Gastroesophageal sphincter (tissue), 4 donors: Measurements from ENCODE around the gene CDH13. TPM values are rescaled to one million over a fixed set of nuclear protein-coding genes. Genes with fewer than 3 reads are reported as not detected.

ENCODE experiments used
- ATAC-seq: fragments of 150-250 bp; one replicate; pipeline ENCODE4 v1.9.1; 2016; ENCODE audit warnings: mild to moderate bottlenecking, moderate library complexity
- H3K27ac ChIP-seq, 4 donors: fragments of 200-600 bp; sonication (generic) in 3 of 4; 1 replicate in 3 of 4; 2 replicates in 1 of 4; pipeline ENCODE4 v1.5.1; 2016 to 2019
- H3K27me3 ChIP-seq: fragments of 200-600 bp; sonication (generic); one replicate; pipeline ENCODE4 v1.5.1; 2019
- H3K36me3 ChIP-seq, 2 donors: fragments of 200-600 bp; sonication (generic); one replicate each; pipeline ENCODE4 v1.5.1; 2019; ENCODE audit warnings: control low read depth in 1 of 2
- H3K4me1 ChIP-seq, 3 donors: fragments of 200-600 bp; sonication (generic); 1 replicate in 2 of 3; 2 replicates in 1 of 3; pipeline ENCODE4 v1.5.1; 2016 to 2019; ENCODE audit warnings: control low read depth in 2 of 3
- H3K4me3 ChIP-seq, 2 donors: fragments of 200-600 bp; sonication (generic); one replicate each; pipeline ENCODE4 v1.5.1; 2019; ENCODE audit warnings: mild to moderate bottlenecking in 1 of 2, moderate library complexity in 1 of 2
- H3K9me3 ChIP-seq, 3 donors: fragments of 200-600 bp; sonication (generic); one replicate each; pipeline ENCODE4 v1.5.1; 2017 to 2019; ENCODE audit warnings: control low read depth in 2 of 3
- EP300 ChIP-seq: sonication (generic); formaldehyde crosslinking; IDR thresholded peaks from one replicate; pipeline ENCODE4 v1.6.1; 2017; ENCODE audit warnings: antibody characterized with exemption, mild to moderate bottlenecking
- POLR2A ChIP-seq, 2 donors: fragments of 450-650 bp; IDR thresholded peaks; one replicate each; pipeline ENCODE4 v1.6.1; 2017; ENCODE audit warnings: antibody characterized with exemption in 2 of 2, mild to moderate bottlenecking in 2 of 2, moderate library complexity in 1 of 2
- POLR2AphosphoS5 ChIP-seq: sonication (generic); formaldehyde crosslinking; IDR thresholded peaks from one replicate; pipeline ENCODE4 v1.6.1; 2017; ENCODE audit warnings: antibody characterized with exemption
- WGBS, 2 donors: methylation state at CpG; one replicate each; pipeline ENCODE4 v1.1.5; 2018; ENCODE audit warnings: low coverage in 1 of 2; 5-methylcytosine and 5-hydroxymethylcytosine counted together
- total RNA-seq, 4 donors: library from RNA; depleted of rRNA; stranded (reverse); fragments of >200 nt; gene quantifications; one replicate each; pipeline ENCODE4 v1.1.0, GENCODE V29; 2016
- TF ChIP-seq, protein P1 (sequence below), 4 experiments: fragments of 200-600 bp in 2 of 4; fragments of 450-650 bp in 2 of 4; sonication (generic) in 1 of 4; IDR thresholded peaks; one replicate each; pipeline ENCODE4 v1.5.1; 2017 to 2019; ENCODE audit warnings: antibody characterized with exemption in 4 of 4, mild to moderate bottlenecking in 2 of 4, moderate library complexity in 2 of 4

CDH13 gene
- total RNA-seq, 4 donors from 2014 or later, result 4.2 to 22.3 (median 11.4) TPM

DNA sequence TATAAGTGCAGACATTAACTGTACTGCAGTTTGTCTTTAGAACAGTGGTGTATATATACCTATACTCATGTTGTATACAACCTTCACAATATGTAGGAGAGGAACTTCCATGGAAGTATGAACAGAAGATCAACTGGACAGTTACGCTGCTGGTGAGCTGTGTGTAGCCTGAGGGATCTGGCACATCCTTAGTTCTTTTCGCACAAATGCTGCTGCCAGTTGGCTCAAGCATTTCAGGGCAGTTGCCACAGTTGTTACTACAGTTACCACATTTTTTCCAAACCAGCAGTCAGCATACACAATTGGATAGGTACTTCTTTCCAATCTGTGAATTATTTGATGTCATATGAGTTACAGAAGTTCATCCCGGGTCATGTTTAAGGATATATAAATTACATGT lies 641.4 kb downstream of the CDH13 start:
- peaks cover 9% of the 10 kb centered on the region for H3K27me3 ChIP-seq
- H3K4me1 ChIP-seq, result no peaks in the 10 kb centered on the region
- no peak for ATAC-seq
- H3K4me3 ChIP-seq, result no peak overlapping the region
- H3K27ac ChIP-seq, result no peak overlapping the region
- TF ChIP-seq POLR2AphosphoS5, result no peak
- TF ChIP-seq EP300, result no peak
- no peak for TF ChIP-seq POLR2A (IDR thresholded peaks at IDR 0.05)
- TF ChIP-seq, protein P1, sequence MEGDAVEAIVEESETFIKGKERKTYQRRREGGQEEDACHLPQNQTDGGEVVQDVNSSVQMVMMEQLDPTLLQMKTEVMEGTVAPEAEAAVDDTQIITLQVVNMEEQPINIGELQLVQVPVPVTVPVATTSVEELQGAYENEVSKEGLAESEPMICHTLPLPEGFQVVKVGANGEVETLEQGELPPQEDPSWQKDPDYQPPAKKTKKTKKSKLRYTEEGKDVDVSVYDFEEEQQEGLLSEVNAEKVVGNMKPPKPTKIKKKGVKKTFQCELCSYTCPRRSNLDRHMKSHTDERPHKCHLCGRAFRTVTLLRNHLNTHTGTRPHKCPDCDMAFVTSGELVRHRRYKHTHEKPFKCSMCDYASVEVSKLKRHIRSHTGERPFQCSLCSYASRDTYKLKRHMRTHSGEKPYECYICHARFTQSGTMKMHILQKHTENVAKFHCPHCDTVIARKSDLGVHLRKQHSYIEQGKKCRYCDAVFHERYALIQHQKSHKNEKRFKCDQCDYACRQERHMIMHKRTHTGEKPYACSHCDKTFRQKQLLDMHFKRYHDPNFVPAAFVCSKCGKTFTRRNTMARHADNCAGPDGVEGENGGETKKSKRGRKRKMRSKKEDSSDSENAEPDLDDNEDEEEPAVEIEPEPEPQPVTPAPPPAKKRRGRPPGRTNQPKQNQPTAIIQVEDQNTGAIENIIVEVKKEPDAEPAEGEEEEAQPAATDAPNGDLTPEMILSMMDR (IDR thresholded peaks at IDR 0.05), result no peak
- 73 to 85% methylated on average over 3 of the region's 3 CpGs for WGBS, 2 donors
- no peaks in the 10 kb centered on the region for H3K9me3 ChIP-seq
- no peaks in the 10 kb centered on the region for H3K36me3 ChIP-seq

DNA sequence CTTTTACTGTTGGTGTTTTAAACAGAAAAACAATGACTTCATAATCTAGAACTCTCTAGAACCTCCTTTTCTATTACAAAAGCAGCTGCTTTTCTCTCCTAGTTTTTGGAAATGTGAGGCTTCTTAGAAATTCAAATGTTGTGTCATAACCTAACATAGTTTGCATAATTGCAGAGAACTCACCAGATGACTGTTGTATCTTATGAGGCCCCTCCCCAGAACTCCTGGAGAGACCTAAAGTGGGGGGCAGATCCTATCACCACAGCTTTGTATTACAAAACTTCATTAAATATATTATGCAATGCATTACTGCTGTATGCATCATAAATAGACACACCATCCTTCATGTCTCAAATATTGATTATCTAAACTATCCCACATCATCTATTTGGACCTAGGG lies 642.3 kb downstream of the CDH13 start:
- no peaks in the 10 kb centered on the region for H3K9me3 ChIP-seq

DNA sequence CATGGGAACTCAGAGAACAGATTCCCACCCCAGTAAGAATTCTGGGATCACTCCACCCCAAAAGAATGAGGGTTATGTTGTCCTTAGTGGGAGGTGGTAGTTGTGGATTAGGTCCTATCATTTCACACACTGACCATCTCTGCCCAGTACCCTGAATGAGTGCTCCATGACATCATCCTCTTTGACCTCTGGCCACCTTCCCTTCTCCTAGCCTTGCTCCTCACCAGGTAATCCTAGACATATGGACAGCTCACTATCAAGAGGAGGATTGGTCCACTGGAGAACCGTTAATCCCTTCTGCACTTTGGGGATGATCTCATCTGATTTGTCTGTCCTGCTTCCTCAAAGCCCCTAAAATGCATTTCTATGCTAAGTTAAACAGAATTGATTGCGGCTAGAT lies 642.8 kb downstream of the CDH13 start:
- ATAC-seq, result no peak
- Histone ChIP-seq H3K27me3 (peaks cover 9% of the 10 kb centered on the region), H3K9me3 (no peaks in the 10 kb centered on the region), H3K4me3 (no peak overlapping the region), H3K36me3 (no peaks in the 10 kb centered on the region), H3K27ac (no peak overlapping the region), H3K4me1 (no peaks in the 10 kb centered on the region)
- TF ChIP-seq POLR2A (IDR thresholded peaks at IDR 0.05), result no peak
- TF ChIP-seq, protein P1 (IDR thresholded peaks at IDR 0.05), result no peak
- no peak for TF ChIP-seq EP300
- TF ChIP-seq POLR2AphosphoS5, result no peak
- WGBS, 2 donors, result 55 to 69% methylated on average over 2 of the region's 2 CpGs

More for the DNA sequence above, 642.3 kb downstream of the CDH13 start:
- no peak for ATAC-seq
- TF ChIP-seq POLR2A (IDR thresholded peaks at IDR 0.05), result no peak
- TF ChIP-seq, protein P1 (IDR thresholded peaks at IDR 0.05), result no peak
- TF ChIP-seq POLR2AphosphoS5, result no peak
- TF ChIP-seq EP300, result no peak
- H3K27ac ChIP-seq, result no peak overlapping the region
- H3K27me3 ChIP-seq, result peaks cover 9% of the 10 kb centered on the region
- H3K36me3 ChIP-seq, result no peaks in the 10 kb centered on the region
- H3K4me1 ChIP-seq, result no peaks in the 10 kb centered on the region
- H3K4me3 ChIP-seq, result no peak overlapping the region

DNA sequence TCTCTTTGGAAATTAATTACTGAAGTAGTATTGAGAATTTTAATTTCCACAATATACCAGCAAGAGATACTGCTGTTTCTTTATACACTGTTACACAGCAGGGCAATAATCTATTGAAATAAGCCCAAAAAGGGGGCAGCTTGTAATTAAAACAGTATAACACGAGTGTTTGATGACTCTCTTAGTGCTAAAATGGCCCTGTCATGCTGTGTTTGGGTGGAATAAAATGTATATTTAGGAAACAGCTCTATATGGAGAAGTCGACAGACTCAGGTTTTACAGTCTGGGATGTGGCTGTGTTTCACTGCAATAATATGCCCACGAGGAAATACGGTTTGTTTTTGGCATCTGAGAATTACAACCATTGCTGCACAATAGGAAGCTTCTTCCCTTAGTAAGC lies 643.3 kb downstream of the CDH13 start:
- no peak for ATAC-seq
- TF ChIP-seq POLR2AphosphoS5, result no peak
- TF ChIP-seq, protein P1 (IDR thresholded peaks at IDR 0.05), result no peak
- TF ChIP-seq EP300, result no peak
- no peak for TF ChIP-seq POLR2A (IDR thresholded peaks at IDR 0.05)
- Histone ChIP-seq H3K27ac (no peak overlapping the region), H3K36me3 (no peaks in the 10 kb centered on the region), H3K4me1 (no peaks in the 10 kb centered on the region), H3K4me3 (no peak overlapping the region), H3K27me3 (peaks cover 9% of the 10 kb centered on the region), H3K9me3 (no peaks in the 10 kb centered on the region)
- 63 to 80% methylated on average over 4 of the region's 4 CpGs for WGBS, 2 donors

DNA sequence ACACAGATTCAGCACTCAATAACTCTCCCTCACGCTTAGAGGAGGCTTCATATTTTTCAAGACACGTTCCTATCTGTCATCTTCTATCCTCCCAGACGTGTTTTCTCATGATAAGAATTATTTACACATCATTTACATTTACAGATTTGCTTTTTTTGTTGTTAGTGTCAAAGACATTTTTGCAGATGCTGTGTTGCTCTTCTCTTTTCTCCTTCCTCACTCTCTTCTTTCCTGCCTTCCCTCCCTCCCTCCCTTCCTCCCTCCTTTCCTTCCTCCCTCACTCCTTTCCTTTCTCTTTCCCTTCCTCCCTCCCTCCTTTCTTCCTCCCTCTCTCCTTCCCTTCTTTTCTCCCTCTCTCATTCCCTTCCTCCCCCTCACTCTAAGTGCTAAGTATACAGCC lies 643.9 kb downstream of the CDH13 start:
- H3K27me3 ChIP-seq, result peaks cover 9% of the 10 kb centered on the region
- H3K4me3 ChIP-seq, result no peak overlapping the region
- WGBS, 2 donors, result 54 to 79% methylated on average over 3 of the region's 3 CpGs
- TF ChIP-seq POLR2A (IDR thresholded peaks at IDR 0.05) (no peak), POLR2AphosphoS5 (no peak), EP300 (no peak)
- TF ChIP-seq, protein P1 (IDR thresholded peaks at IDR 0.05), result no peak
- H3K36me3 ChIP-seq, result no peaks in the 10 kb centered on the region
- H3K27ac ChIP-seq, result no peak overlapping the region
- H3K4me1 ChIP-seq, result no peaks in the 10 kb centered on the region
- H3K9me3 ChIP-seq, result no peaks in the 10 kb centered on the region
- ATAC-seq, result no peak
